Smooth muscle cell (in vitro differentiated cells): ENCODE results near the gene AOAH. TPM values are rescaled to one million over a fixed set of nuclear protein-coding genes. Genes with fewer than 3 reads are reported as not detected.

Experiments
- DNase-seq: peaks from one replicate; lab custom pipeline; 2025; ENCODE audit not compliant: unreplicated experiment; lab: John Stamatoyannopoulos, UW
- H2AFZ ChIP-seq: fragments of 200-600 bp; sonication (generic); 2 replicates; pipeline ENCODE4 v1.6.0; 2016; ENCODE audit warnings: antibody characterized with exemption, low read depth, mild to moderate bottlenecking
- H3F3A ChIP-seq: fragments of 200-600 bp; sonication (generic); 2 replicates; pipeline ENCODE4 v1.6.0; 2017; ENCODE audit warnings: antibody characterized with exemption, low read depth
- H3K27ac ChIP-seq: fragments of 200-600 bp; sonication (generic); 2 replicates; pipeline ENCODE4 v1.5.1; 2016; ENCODE audit warnings: low read depth, mild to moderate bottlenecking
- H3K27me3 ChIP-seq: fragments of 200-600 bp; sonication (generic); 2 replicates; pipeline ENCODE4 v1.6.1; 2016; ENCODE audit warnings: low read depth, mild to moderate bottlenecking
- H3K36me3 ChIP-seq: fragments of 200-600 bp; sonication (generic); 2 replicates; pipeline ENCODE4 v1.5.1; 2016; ENCODE audit warnings: low read depth
- H3K4me1 ChIP-seq: fragments of 200-600 bp; sonication (generic); 2 replicates; pipeline ENCODE4 v1.5.1; 2016; ENCODE audit warnings: low read depth
- H3K4me2 ChIP-seq: fragments of 200-600 bp; sonication (generic); 2 replicates; pipeline ENCODE4 v1.6.0; 2016; ENCODE audit warnings: mild to moderate bottlenecking
- H3K4me3 ChIP-seq: fragments of 200-600 bp; sonication (generic); 2 replicates; pipeline ENCODE4 v1.5.1; 2016; ENCODE audit warnings: mild to moderate bottlenecking
- H3K79me2 ChIP-seq: fragments of 200-600 bp; sonication (generic); 2 replicates; pipeline ENCODE4 v1.6.0; 2016; ENCODE audit warnings: low read depth, mild to moderate bottlenecking
- H3K9ac ChIP-seq: fragments of 200-600 bp; sonication (generic); 2 replicates; pipeline ENCODE4 v1.6.0; 2016; ENCODE audit warnings: low read depth
- H3K9me3 ChIP-seq: fragments of 200-600 bp; sonication (generic); replicated peaks from 2 replicates; pipeline ENCODE4 v1.5.1; 2016; ENCODE audit warnings: low read depth
- H4K20me1 ChIP-seq: fragments of 200-600 bp; sonication (generic); 2 replicates; pipeline ENCODE4 v1.6.0; 2016; ENCODE audit warnings: low read depth
- CTCF ChIP-seq: fragments of 200-600 bp; sonication (generic); IDR thresholded peaks from 2 replicates; pipeline ENCODE4 v1.5.1; 2017; ENCODE audit warnings: borderline replicate concordance, mild to moderate bottlenecking, antibody characterized with exemption; ENCODE audit not compliant: insufficient read depth, poor library complexity, severe bottlenecking
- WGBS: methylation state at CpG from one replicate; pipeline ENCODE4 v1.1.7; 2016; ENCODE audit warnings: low lambda C conversion rate; 5-methylcytosine and 5-hydroxymethylcytosine counted together
- polyA plus RNA-seq: library from polyadenylated mRNA; unstranded; fragments of >200 nt; fragmentation: Nextera tagmentation; extraction: Ambion mirVana; gene quantifications from 2 replicates; pipeline ENCODE4 v1.2.1, GENCODE V29; 2016
- total RNA-seq: library from RNA; depleted of rRNA; stranded (reverse); fragments of >200 nt; gene quantifications from 2 replicates; pipeline ENCODE4 v1.2.3, GENCODE V29; 2014

Gene AOAH
- total and polyA plus RNA-seq, 2 experiments from 2014 or later, result not detected

DNA sequence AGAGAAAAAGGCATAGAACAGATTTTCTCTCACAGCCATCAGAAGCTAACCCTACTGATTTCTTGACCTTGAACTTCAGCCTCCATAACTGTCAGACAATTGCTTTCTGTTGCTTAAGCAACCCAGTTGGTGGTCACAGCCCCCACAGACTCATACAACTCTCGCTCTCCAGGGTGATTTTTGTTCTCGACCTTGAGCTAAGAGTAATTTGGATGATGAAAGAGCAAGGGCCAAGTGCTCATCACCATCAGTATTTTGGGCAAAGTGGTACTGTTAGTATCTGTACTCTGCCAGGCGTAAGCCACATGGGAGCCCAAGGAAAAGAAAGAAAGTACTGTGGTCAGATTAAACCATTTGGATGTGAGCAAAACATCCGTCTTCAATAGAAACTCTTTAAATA, 81.9 kb downstream of the AOAH start:
- no peaks in the 10 kb centered on the region for H3K9me3 ChIP-seq
- H3K4me1 ChIP-seq, result peaks cover 4% of the 10 kb centered on the region
- no peaks in the 10 kb centered on the region for H4K20me1 ChIP-seq
- no peak for TF ChIP-seq CTCF
- H3K4me3 ChIP-seq, result no peak overlapping the region
- no peak overlapping the region for H2AFZ ChIP-seq
- no peaks in the 10 kb centered on the region for H3K79me2 ChIP-seq
- H3K4me2 ChIP-seq, result no peak overlapping the region
- no peak for DNase-seq
- H3K27me3 ChIP-seq, result peaks cover 7% of the 10 kb centered on the region
- no peaks in the 10 kb centered on the region for H3K36me3 ChIP-seq
- no peaks in the 10 kb centered on the region for H3F3A ChIP-seq
- H3K27ac ChIP-seq, result no peak overlapping the region
- no peak overlapping the region for H3K9ac ChIP-seq
- 91% methylated on average over 4 of the region's 4 CpGs for WGBS

DNA sequence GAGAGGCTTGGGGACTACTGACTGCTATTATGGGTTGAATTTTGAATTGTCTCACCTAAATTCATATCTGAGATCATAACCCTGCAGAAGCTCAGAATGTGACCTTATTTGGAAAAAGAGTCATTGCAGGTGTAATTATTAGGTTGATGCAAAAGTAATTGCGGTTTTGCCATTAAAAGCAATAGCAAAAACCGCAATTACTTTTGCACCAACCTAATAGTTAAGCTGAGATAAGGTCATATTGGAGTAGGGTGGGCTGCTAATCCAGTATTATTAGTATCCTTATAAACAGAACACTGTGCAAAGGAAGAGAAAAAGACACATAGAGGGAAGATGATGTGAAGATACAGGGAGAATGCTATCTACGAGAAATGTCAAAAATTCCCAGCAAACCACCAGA, 82.3 kb downstream of the AOAH start:
- 94% methylated on average over 3 of the region's 3 CpGs for WGBS
- Histone ChIP-seq H3K4me1 (peaks cover 4% of the 10 kb centered on the region), H4K20me1 (no peaks in the 10 kb centered on the region), H3K79me2 (no peaks in the 10 kb centered on the region), H3K36me3 (no peaks in the 10 kb centered on the region), H3F3A (no peaks in the 10 kb centered on the region), H3K9me3 (no peaks in the 10 kb centered on the region), H2AFZ (no peak overlapping the region), H3K27me3 (peaks cover 7% of the 10 kb centered on the region), H3K27ac (no peak overlapping the region), H3K4me3 (no peak overlapping the region), H3K4me2 (no peak overlapping the region), H3K9ac (no peak overlapping the region)
- DNase-seq, result no peak
- TF ChIP-seq CTCF, result no peak

DNA sequence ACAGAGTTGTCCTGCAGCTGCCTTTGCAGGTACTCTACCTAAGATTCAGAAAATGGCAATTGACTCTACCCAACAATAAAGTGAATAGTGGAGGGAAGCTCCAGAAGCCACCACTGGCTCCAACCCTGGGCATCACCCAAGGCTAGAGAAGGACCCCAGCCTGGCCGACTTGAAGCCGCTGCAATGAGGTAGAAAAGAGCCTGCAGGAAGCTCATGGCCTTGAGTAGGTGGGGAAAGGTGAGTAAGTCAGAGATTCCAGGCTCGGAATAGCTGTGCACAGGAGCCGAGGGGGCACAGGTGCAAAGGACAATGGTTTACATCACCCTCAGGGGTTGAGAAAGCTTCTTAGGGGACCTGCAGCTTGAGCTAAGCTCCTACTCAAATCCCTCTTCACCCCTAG, 83.6 kb downstream of the AOAH start:
- no peak overlapping the region for H3K4me2 ChIP-seq
- no peak for DNase-seq

More for the DNA sequence above, 83.6 kb downstream of the AOAH start:
- H3F3A ChIP-seq, result no peaks in the 10 kb centered on the region
- no peak overlapping the region for H3K9ac ChIP-seq
- TF ChIP-seq CTCF, result no peak
- no peaks in the 10 kb centered on the region for H3K79me2 ChIP-seq
- H3K4me3 ChIP-seq, result no peak overlapping the region
- H3K27me3 ChIP-seq, result peaks cover 7% of the 10 kb centered on the region
- no peaks in the 10 kb centered on the region for H3K36me3 ChIP-seq
- H4K20me1 ChIP-seq, result no peaks in the 10 kb centered on the region
- 91% methylated on average over 4 of the region's 4 CpGs for WGBS
- no peaks in the 10 kb centered on the region for H3K4me1 ChIP-seq
- no peak overlapping the region for H2AFZ ChIP-seq
- H3K9me3 ChIP-seq, result no peaks in the 10 kb centered on the region
- no peak overlapping the region for H3K27ac ChIP-seq
